ENCODE data around the gene QRICH2. TPM values are rescaled to one million over a fixed set of nuclear protein-coding genes. Genes with fewer than 3 reads are reported as not detected.

Gene QRICH2
- total and polyA plus RNA-seq, 2 of the 4 experiments (the other 2 are of a cell fraction) = 4.3 to 4.8 TPM

- Histone ChIP-seq H3K18ac (ENCODE audit: low read depth, low read length) (no peak overlapping the region), H3K4ac (ENCODE audit: low read depth, low read length) (no peak overlapping the region), H2AK9ac (replicated peaks; ENCODE audit: low read depth, low read length, poor library complexity) (no peak overlapping the region), H3K27me3 (ENCODE audit: control insufficient read depth, insufficient read depth, low read length) (no peaks in the 10 kb centered on the region), H4K5ac (ENCODE audit: low read depth, low read length) (no peak overlapping the region), H3K79me1 (ENCODE audit: low read depth in 1 of 2, low read length in 2 of 2) (peaks cover 35 to 55% of the 10 kb centered on the region in 2 experiments), H3K36me3 (ENCODE audit: control insufficient read depth, insufficient read depth, low read length) (peaks cover 17% of the 10 kb centered on the region), H3K56ac (ENCODE audit: extremely low read depth, insufficient read depth, low read length) (no peak overlapping the region), H2BK120ac (ENCODE audit: low read depth, low read length) (no peak overlapping the region), H4K91ac (ENCODE audit: insufficient read depth, low read depth, low read length) (no peak overlapping the region), H3K4me2 (ENCODE audit: low read depth, low read length) (no peak overlapping the region), H3K14ac (replicated peaks; ENCODE audit: low read depth, low read length) (no peak overlapping the region), H3K4me3 (ENCODE audit: insufficient read depth, low read depth, low read length) (no peak overlapping the region), H3K9me1 (ENCODE audit: insufficient read depth, low read length) (peaks cover 16% of the 10 kb centered on the region), H2AK5ac (ENCODE audit: low read depth, low read length) (no peak overlapping the region), H3K9me3 (ENCODE audit: control insufficient read depth, insufficient read depth, low read length) (no peaks in the 10 kb centered on the region), H2BK20ac (ENCODE audit: low read depth, low read length) (no peak overlapping the region), H2BK15ac (ENCODE audit: low read depth, low read length) (no peak overlapping the region), H2BK5ac (ENCODE audit: low read depth, low read length, poor library complexity, severe bottlenecking) (no peak overlapping the region), H3K27ac (ENCODE audit: insufficient read depth, low read length) (no peak overlapping the region), H3K9ac (ENCODE audit: low read depth, low read length) (no peak overlapping the region), H2AFZ (replicated peaks; ENCODE audit: low read length, poor library complexity) (no peak overlapping the region), H4K8ac (ENCODE audit: low read depth in 2 of 2, low read length in 2 of 2) (no peak overlapping the region), H3K4me1 (ENCODE audit: control insufficient read depth, insufficient read depth, low read length) (peaks cover 11% of the 10 kb centered on the region), H3K23ac (ENCODE audit: low read depth, low read length) (no peak overlapping the region), H4K20me1 (ENCODE audit: insufficient read depth, low read length) (peaks cover 20% of the 10 kb centered on the region)
- no peak for TF ChIP-seq CTCF (conservative IDR thresholded peaks at IDR 0.05; ENCODE audit: low read depth, low read length)
- TF ChIP-seq USF2 (IDR thresholded peaks at IDR 0.05; ENCODE audit: low read depth, low read length) = no peak
- no peak for TF ChIP-seq MAZ (IDR thresholded peaks at IDR 0.05; ENCODE audit: borderline replicate concordance, low read depth, low read length)
- no peak for TF ChIP-seq MXI1 (IDR thresholded peaks at IDR 0.05; ENCODE audit: borderline replicate concordance, low read depth, low read length)
- TF ChIP-seq SMC3 (IDR thresholded peaks at IDR 0.05; ENCODE audit: low read depth, low read length) = no peak
- TF ChIP-seq ELK1 (IDR thresholded peaks at IDR 0.05; ENCODE audit: borderline replicate concordance, low read depth, low read length) = no peak
- TF ChIP-seq MAFK (IDR thresholded peaks at IDR 0.05; ENCODE audit: low read depth, low read length) = no peak
- no peak for TF ChIP-seq POLR2A (IDR thresholded peaks at IDR 0.05; ENCODE audit: low read depth, low read length)
- CTCF ChIA-PET = interaction anchor here (0.6 kb wide), 1 partner anchor 29 kb away, joined by 3 read pairs; no protein-coding TSS in a partner anchor
- intact Hi-C loops (cut with micrococcal nuclease) = no loop called here
- no CpG with 5 or more reads among the region's 6 CpGs for WGBS, 2 experiments (ENCODE audit: extremely low coverage in 2 of 2, insufficient read length in 1 of 2)
- POLR2A ChIA-PET (ENCODE audit: unreplicated experiment) = no interaction called here
- dilution Hi-C loops (cut with HindIII; ENCODE audit: low sequenced_read_pairs, unreplicated experiment) = no loop called here
- no peak; the same call in 1 of the 2 replicates for ATAC-seq (ENCODE audit: low read depth)
- DNase-seq = peak; percentile 18
- in situ Hi-C loops (cut with MboI; ENCODE audit: low sequenced_read_pairs) = no loop called here
- BruUV-seq (replicated peaks) = no TSS peak
Observed at GRCh38 chr17:76337413-76337777, 29.3 kb upstream of the QRICH2 start.
